GM12878 (cell line): ENCODE data around the gene GRIPAP1.

ENCODE experiments used
- CEBPB ChIP-seq, 2 experiments: fragments of 150-350 bp in 1 of 2; IDR thresholded peaks; 2 replicates each; pipeline ENCODE4 v1.6.1; 2012 to 2014; ENCODE audit warnings: low read depth in 2 of 2, low read length in 2 of 2, borderline replicate concordance in 1 of 2, inconsistent platforms in 1 of 2
- GATAD2B ChIP-seq: fragments of 450-650 bp; conservative IDR thresholded peaks from 2 replicates; pipeline ENCODE4 v1.6.1; 2017; ENCODE audit warnings: low read depth, mild to moderate bottlenecking, moderate library complexity
- NBN ChIP-seq: fragments of 450-650 bp; IDR thresholded peaks from 2 replicates; pipeline ENCODE4 v1.6.1; 2016
- POLR2A ChIP-seq: IDR thresholded peaks from 2 replicates; pipeline ENCODE4 v1.6.1; 2011; ENCODE audit warnings: low read depth, mild to moderate bottlenecking, low read length
- RELA ChIP-seq: fragments of 450-650 bp; IDR thresholded peaks from 2 replicates; pipeline ENCODE4 v1.8.0; 2014; ENCODE audit warnings: borderline replicate concordance; ENCODE audit not compliant: partially characterized antibody
- SIN3A ChIP-seq: IDR thresholded peaks from 2 replicates; pipeline ENCODE4 v1.6.1; 2012; ENCODE audit warnings: low read depth, low read length, improper control_type of control experiment
- SMAD1 ChIP-seq: fragments of 450-650 bp; IDR thresholded peaks from 2 replicates; pipeline ENCODE4 v1.6.1; 2018; ENCODE audit warnings: mild to moderate bottlenecking, low read depth; ENCODE audit not compliant: partially characterized antibody
- SUPT20H ChIP-seq: IDR thresholded peaks from 2 replicates; pipeline ENCODE4 v1.6.1; 2011; ENCODE audit warnings: low read depth, mild to moderate bottlenecking, low read length, moderate library complexity, borderline replicate concordance; ENCODE audit not compliant: control insufficient read depth
- TF ChIP-seq, protein P1 (sequence below), 3 experiments: IDR thresholded peaks in 2 of 3; conservative IDR thresholded peaks in 1 of 3; 2 replicates each; pipeline ENCODE4 v1.5.1; 2011; ENCODE audit warnings: low read depth in 3 of 3, low read length in 3 of 3, mild to moderate bottlenecking in 3 of 3, control low read depth in 2 of 3, moderate library complexity in 2 of 3, inconsistent platforms in 1 of 3, mixed read lengths in 1 of 3; ENCODE audit not compliant: control insufficient read depth in 2 of 3, insufficient read depth in 1 of 3; ENCODE audit errors: extremely low read depth in 1 of 3
- TF ChIP-seq, protein P2 (sequence below): fragments of 450-650 bp; IDR thresholded peaks from 2 replicates; pipeline ENCODE4 v1.6.1; 2017; ENCODE audit warnings: mild to moderate bottlenecking

DNA sequence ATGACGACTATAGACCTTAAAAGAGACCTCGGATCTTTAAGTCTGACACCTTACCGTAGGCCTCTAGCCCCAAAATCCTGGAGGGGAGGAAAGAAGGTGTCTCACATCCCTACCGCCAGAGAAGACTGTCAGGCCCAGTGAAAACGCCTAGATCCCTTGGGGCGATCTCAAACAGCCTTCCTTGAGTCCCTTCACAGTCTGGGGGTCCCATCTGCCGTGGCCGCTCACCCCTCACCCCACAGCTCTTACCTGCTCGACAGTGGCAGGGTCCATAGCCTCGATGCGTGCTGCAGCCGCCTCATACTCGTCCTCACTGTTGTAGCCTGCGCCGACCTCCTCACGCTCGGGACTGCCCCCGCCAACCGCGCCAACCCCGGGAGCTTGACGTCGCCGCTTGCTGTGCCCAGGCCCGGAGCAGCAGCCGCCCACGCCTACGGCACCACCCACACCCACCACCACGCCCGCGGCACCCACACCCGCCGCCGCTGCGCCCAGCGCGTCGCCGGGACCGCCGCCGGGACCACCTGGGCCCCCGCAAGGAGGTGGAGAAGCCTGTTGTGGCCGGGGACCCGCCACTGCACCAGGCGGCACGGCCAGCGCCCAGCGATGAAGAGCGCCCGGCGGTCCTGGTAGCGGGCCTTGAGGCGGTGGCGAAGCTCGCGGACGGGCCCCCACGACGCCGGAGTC lies 45.2 kb downstream of the GRIPAP1 start:
- TF ChIP-seq POLR2A (peak; percentile 70), CEBPB (IDR thresholded peaks at IDR 0.05; ENCODE audit: borderline replicate concordance in 1 of 2, low read depth in 2 of 2, low read length in 2 of 2) (no peak), GATAD2B (no peak), RELA (no peak), SUPT20H (no peak), SIN3A (no peak), SMAD1 (no peak), NBN (no peak)
- TF ChIP-seq, protein P1, sequence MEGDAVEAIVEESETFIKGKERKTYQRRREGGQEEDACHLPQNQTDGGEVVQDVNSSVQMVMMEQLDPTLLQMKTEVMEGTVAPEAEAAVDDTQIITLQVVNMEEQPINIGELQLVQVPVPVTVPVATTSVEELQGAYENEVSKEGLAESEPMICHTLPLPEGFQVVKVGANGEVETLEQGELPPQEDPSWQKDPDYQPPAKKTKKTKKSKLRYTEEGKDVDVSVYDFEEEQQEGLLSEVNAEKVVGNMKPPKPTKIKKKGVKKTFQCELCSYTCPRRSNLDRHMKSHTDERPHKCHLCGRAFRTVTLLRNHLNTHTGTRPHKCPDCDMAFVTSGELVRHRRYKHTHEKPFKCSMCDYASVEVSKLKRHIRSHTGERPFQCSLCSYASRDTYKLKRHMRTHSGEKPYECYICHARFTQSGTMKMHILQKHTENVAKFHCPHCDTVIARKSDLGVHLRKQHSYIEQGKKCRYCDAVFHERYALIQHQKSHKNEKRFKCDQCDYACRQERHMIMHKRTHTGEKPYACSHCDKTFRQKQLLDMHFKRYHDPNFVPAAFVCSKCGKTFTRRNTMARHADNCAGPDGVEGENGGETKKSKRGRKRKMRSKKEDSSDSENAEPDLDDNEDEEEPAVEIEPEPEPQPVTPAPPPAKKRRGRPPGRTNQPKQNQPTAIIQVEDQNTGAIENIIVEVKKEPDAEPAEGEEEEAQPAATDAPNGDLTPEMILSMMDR (IDR thresholded peaks at IDR 0.05 in 2 of 3, conservative IDR thresholded peaks at IDR 0.05 in 1 of 3; ENCODE audit: control insufficient read depth in 2 of 3, extremely low read depth in 1 of 3, insufficient read depth in 1 of 3, low read depth in 3 of 3, low read length in 3 of 3): no peak
- TF ChIP-seq, protein P2, sequence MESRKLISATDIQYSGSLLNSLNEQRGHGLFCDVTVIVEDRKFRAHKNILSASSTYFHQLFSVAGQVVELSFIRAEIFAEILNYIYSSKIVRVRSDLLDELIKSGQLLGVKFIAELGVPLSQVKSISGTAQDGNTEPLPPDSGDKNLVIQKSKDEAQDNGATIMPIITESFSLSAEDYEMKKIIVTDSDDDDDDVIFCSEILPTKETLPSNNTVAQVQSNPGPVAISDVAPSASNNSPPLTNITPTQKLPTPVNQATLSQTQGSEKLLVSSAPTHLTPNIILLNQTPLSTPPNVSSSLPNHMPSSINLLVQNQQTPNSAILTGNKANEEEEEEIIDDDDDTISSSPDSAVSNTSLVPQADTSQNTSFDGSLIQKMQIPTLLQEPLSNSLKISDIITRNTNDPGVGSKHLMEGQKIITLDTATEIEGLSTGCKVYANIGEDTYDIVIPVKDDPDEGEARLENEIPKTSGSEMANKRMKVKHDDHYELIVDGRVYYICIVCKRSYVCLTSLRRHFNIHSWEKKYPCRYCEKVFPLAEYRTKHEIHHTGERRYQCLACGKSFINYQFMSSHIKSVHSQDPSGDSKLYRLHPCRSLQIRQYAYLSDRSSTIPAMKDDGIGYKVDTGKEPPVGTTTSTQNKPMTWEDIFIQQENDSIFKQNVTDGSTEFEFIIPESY: no peak
